IMR-90 (cell line): ENCODE measurements around the gene TUBGCP6. TPM values are rescaled to one million over a fixed set of nuclear protein-coding genes. Genes with fewer than 3 reads are reported as not detected.

Experiments used
- ATAC-seq: fragments of 200-7000 bp; cut with Tn5 transposase; 2 replicates; pipeline ENCODE4 v1.9.1; 2020; ENCODE audit warnings: low read depth, mild to moderate bottlenecking, moderate library complexity
- BruUV-seq: library from RNA; stranded (reverse); fragments of 400-500 nt; replicated peaks from 2 replicates; lab custom pipeline; 2021; lab: Mats Ljungman, UMichigan
- CTCF ChIA-PET: fragments of 300-600 bp; formaldehyde crosslinking; extraction: SDS; loops from one replicate; lab custom pipeline; 2021; ENCODE audit warnings: antibody characterized with exemption; lab: Yijun Ruan, JAX
- POLR2A ChIA-PET: fragments of 300-600 bp; sonication (Branson Sonifier 250); formaldehyde crosslinking; loops from one replicate; lab custom pipeline; 2022; ENCODE audit warnings: antibody characterized with exemption; ENCODE audit not compliant: unreplicated experiment; lab: Charles Lee
- DNase-seq: peaks from one replicate; pipeline ENCODE4 v3.0.0; 2013
- H2AFZ ChIP-seq: replicated peaks from 2 replicates; pipeline ENCODE3; 2013; ENCODE audit warnings: low read length, mild to moderate bottlenecking; ENCODE audit not compliant: poor library complexity
- H2AK5ac ChIP-seq: 2 replicates; pipeline ENCODE4 v1.6.1; 2013; ENCODE audit warnings: low read depth, low read length, inconsistent platforms
- H2AK9ac ChIP-seq: replicated peaks from 2 replicates; pipeline ENCODE3; 2013; ENCODE audit warnings: mild to moderate bottlenecking, low read depth, low read length, moderate library complexity; ENCODE audit not compliant: poor library complexity
- H2BK120ac ChIP-seq: 2 replicates; pipeline ENCODE4 v1.6.1; 2013; ENCODE audit warnings: low read depth, low read length, inconsistent platforms
- H2BK15ac ChIP-seq: 3 replicates; pipeline ENCODE4 v1.6.1; 2013; ENCODE audit warnings: low read depth, low read length, inconsistent platforms
- H2BK20ac ChIP-seq: 2 replicates; pipeline ENCODE4 v1.6.1; 2013; ENCODE audit warnings: low read depth, mild to moderate bottlenecking, inconsistent platforms, low read length, moderate library complexity
- H2BK5ac ChIP-seq: 2 replicates; pipeline ENCODE4 v1.6.1; 2013; ENCODE audit warnings: mild to moderate bottlenecking, low read depth, low read length, inconsistent platforms; ENCODE audit not compliant: poor library complexity, severe bottlenecking
- H3K14ac ChIP-seq: replicated peaks from 2 replicates; pipeline ENCODE4 v1.6.1; 2013; ENCODE audit warnings: low read depth, low read length, inconsistent platforms
- H3K18ac ChIP-seq: 2 replicates; pipeline ENCODE4 v1.6.1; 2013; ENCODE audit warnings: low read depth, low read length, control low read depth
- H3K23ac ChIP-seq: 2 replicates; pipeline ENCODE4 v1.6.1; 2013; ENCODE audit warnings: low read depth, low read length, inconsistent platforms
- H3K27ac ChIP-seq: 2 replicates; pipeline ENCODE4 v1.5.1; 2013; ENCODE audit warnings: mild to moderate bottlenecking, control low read depth, low read length; ENCODE audit not compliant: insufficient read depth
- H3K27me3 ChIP-seq: 2 replicates; pipeline ENCODE4 v1.6.1; 2013; ENCODE audit warnings: low read length; ENCODE audit not compliant: control insufficient read depth, insufficient read depth
- H3K36me3 ChIP-seq: 2 replicates; pipeline ENCODE4 v1.6.1; 2013; ENCODE audit warnings: low read length, mixed read lengths; ENCODE audit not compliant: control insufficient read depth, insufficient read depth
- H3K4ac ChIP-seq: 2 replicates; pipeline ENCODE4 v1.6.1; 2013; ENCODE audit warnings: low read depth, low read length, inconsistent platforms
- H3K4me1 ChIP-seq: 2 replicates; pipeline ENCODE4 v1.6.1; 2013; ENCODE audit warnings: low read length, mixed read lengths; ENCODE audit not compliant: control insufficient read depth, insufficient read depth
- H3K4me2 ChIP-seq: 2 replicates; pipeline ENCODE4 v1.6.1; 2013; ENCODE audit warnings: low read depth, mild to moderate bottlenecking, control low read depth, low read length, moderate library complexity
- H3K4me3 ChIP-seq: 2 replicates; pipeline ENCODE4 v1.5.1; 2013; ENCODE audit warnings: low read depth, mild to moderate bottlenecking, control low read depth, low read length, moderate library complexity; ENCODE audit not compliant: insufficient read depth
- H3K56ac ChIP-seq: 2 replicates; pipeline ENCODE4 v1.6.1; 2013; ENCODE audit warnings: low read length, inconsistent platforms; ENCODE audit not compliant: insufficient read depth; ENCODE audit errors: extremely low read depth
- H3K79me1 ChIP-seq, 2 experiments: 2 replicates each; pipeline ENCODE4 v1.6.1; 2013; ENCODE audit warnings: low read length in 2 of 2, inconsistent platforms in 1 of 2, low read depth in 1 of 2
- H3K9ac ChIP-seq: 2 replicates; pipeline ENCODE4 v1.6.1; 2013; ENCODE audit warnings: low read depth, low read length, control low read depth
- H3K9me1 ChIP-seq: 2 replicates; pipeline ENCODE4 v1.6.1; 2013; ENCODE audit warnings: low read length, inconsistent platforms; ENCODE audit not compliant: insufficient read depth
- H3K9me3 ChIP-seq: 2 replicates; pipeline ENCODE4 v1.6.1; 2013; ENCODE audit warnings: low read length; ENCODE audit not compliant: control insufficient read depth, insufficient read depth
- H4K20me1 ChIP-seq: 2 replicates; pipeline ENCODE4 v1.6.1; 2013; ENCODE audit warnings: low read length, inconsistent platforms; ENCODE audit not compliant: insufficient read depth
- H4K5ac ChIP-seq: 2 replicates; pipeline ENCODE4 v1.6.1; 2013; ENCODE audit warnings: mild to moderate bottlenecking, low read depth, low read length, control low read depth
- H4K8ac ChIP-seq, 2 experiments: 2 replicates each; pipeline ENCODE4 v1.6.1; 2013; ENCODE audit warnings: low read depth in 2 of 2, low read length in 2 of 2, control low read depth in 1 of 2, inconsistent platforms in 1 of 2
- H4K91ac ChIP-seq: 2 replicates; pipeline ENCODE4 v1.6.1; 2013; ENCODE audit warnings: low read depth, low read length, inconsistent platforms; ENCODE audit not compliant: insufficient read depth
- CEBPB ChIP-seq: IDR thresholded peaks from 2 replicates; pipeline ENCODE4 v1.6.1; 2012; ENCODE audit warnings: low read depth, low read length, improper control_type of control experiment
- CHD1 ChIP-seq: IDR thresholded peaks from 2 replicates; pipeline ENCODE4 v1.6.1; 2012; ENCODE audit warnings: low read depth, low read length, improper control_type of control experiment
- ELK1 ChIP-seq: fragments of 150-350 bp; IDR thresholded peaks from 2 replicates; pipeline ENCODE4 v1.6.1; 2016; ENCODE audit warnings: low read depth, mild to moderate bottlenecking, low read length, moderate library complexity, borderline replicate concordance
- MAFK ChIP-seq: IDR thresholded peaks from 2 replicates; pipeline ENCODE4 v1.6.1; 2012; ENCODE audit warnings: low read depth, low read length, improper control_type of control experiment
- MXI1 ChIP-seq: IDR thresholded peaks from 2 replicates; pipeline ENCODE4 v1.6.1; 2012; ENCODE audit warnings: low read depth, mild to moderate bottlenecking, low read length, moderate library complexity, borderline replicate concordance
- POLR2A ChIP-seq: IDR thresholded peaks from 2 replicates; pipeline ENCODE4 v1.6.1; 2012; ENCODE audit warnings: mild to moderate bottlenecking, low read depth, low read length
- RAD21 ChIP-seq: IDR thresholded peaks from 2 replicates; pipeline ENCODE4 v1.6.1; 2012; ENCODE audit warnings: low read length, improper control_type of control experiment
- RCOR1 ChIP-seq: IDR thresholded peaks from 2 replicates; pipeline ENCODE4 v1.6.1; 2012; ENCODE audit warnings: mild to moderate bottlenecking, low read length, improper control_type of control experiment; ENCODE audit not compliant: insufficient replicate concordance
- SMC3 ChIP-seq: fragments of 150-350 bp; IDR thresholded peaks from 2 replicates; pipeline ENCODE4 v1.6.1; 2016; ENCODE audit warnings: low read depth, mild to moderate bottlenecking, antibody characterized with exemption, low read length, moderate library complexity
- WGBS, 2 experiments: methylation state at CpG; one replicate each; pipeline versions ENCODE4 v1.1.5 to v1.1.7; 2013; ENCODE audit warnings: missing lambda C conversion rate in 2 of 2; ENCODE audit not compliant: insufficient read length in 1 of 2; ENCODE audit errors: extremely low coverage in 2 of 2; 5-methylcytosine and 5-hydroxymethylcytosine counted together
- dilution Hi-C: fragments of 300-500 bp; cut with HindIII; formaldehyde crosslinking; loops from one replicate; pipeline ENCODE4 v1.14.3; 2018; ENCODE audit warnings: low sequenced_read_pairs; ENCODE audit not compliant: unreplicated experiment
- in situ Hi-C: fragments of 300-500 bp; cut with MboI; formaldehyde crosslinking; loops from 3 replicates; pipeline ENCODE4 v1.14.3; 2019; ENCODE audit warnings: low sequenced_read_pairs, inconsistent platforms, mixed read lengths
- intact Hi-C: fragments of 100-400 bp; cut with micrococcal nuclease; formaldehyde crosslinking; loops from 2 replicates; pipeline ENCODE4 v1.10.0; 2022
- polyA plus RNA-seq, 3 experiments: library from polyadenylated mRNA; depleted of rRNA; stranded (reverse); fragments of >200 nt; gene quantifications; 2 replicates each; pipeline ENCODE4 v1.2.3, GENCODE V29; 2012; ENCODE audit warnings: low replicate concordance in 1 of 3
- total RNA-seq: library from RNA; depleted of rRNA; stranded (reverse); fragments of >200 nt; gene quantifications from 2 replicates; pipeline ENCODE4 v1.2.3, GENCODE V29; 2012
- TF ChIP-seq, protein P1 (sequence below): conservative IDR thresholded peaks from 2 replicates; pipeline ENCODE4 v1.5.1; 2012; ENCODE audit warnings: mild to moderate bottlenecking, low read depth, low read length, improper control_type of control experiment

TUBGCP6 gene
- total and polyA plus RNA-seq, 2 of the 4 experiments (the other 2 are of a cell fraction), result 10.8 to 28.6 TPM

- H3K4me1 ChIP-seq, result no peaks in the 10 kb centered on the region
- intact Hi-C loops, result no loop called here
- no peak overlapping the region for H2AFZ ChIP-seq
- no peak overlapping the region for H3K4ac ChIP-seq
- peaks cover 55% of the 10 kb centered on the region for H3K36me3 ChIP-seq
- no peak overlapping the region for H4K91ac ChIP-seq
- WGBS, 2 experiments, result 91% methylated on average over 10 of the region's 18 CpGs; no CpG with 5 or more reads in 1 of the 2 experiments
- H4K8ac ChIP-seq, result no peak overlapping the region
- ChIA-PET POLR2A (no interaction called here), CTCF (no interaction called here)
- H2AK9ac ChIP-seq, result no peak overlapping the region
- H3K4me3 ChIP-seq, result no peak overlapping the region
- H3K9me1 ChIP-seq, result peaks cover 3% of the 10 kb centered on the region; the same call in 1 of the 2 replicates
- no peak for DNase-seq
- H3K27me3 ChIP-seq, result no peaks in the 10 kb centered on the region
- H3K9ac ChIP-seq, result no peak overlapping the region
- in situ Hi-C loops, result no loop called here
- no peak overlapping the region for H2BK15ac ChIP-seq
- no peaks in the 10 kb centered on the region for H3K9me3 ChIP-seq
- dilution Hi-C loops, result no loop called here
- ATAC-seq, result no peak
- H3K18ac ChIP-seq, result no peak overlapping the region
- H4K20me1 ChIP-seq, result no peaks in the 10 kb centered on the region; the same call in 1 of the 2 replicates
- H2AK5ac ChIP-seq, result no peak overlapping the region
- H3K27ac ChIP-seq, result no peak overlapping the region
- BruUV-seq, result no TSS peak
- H2BK5ac ChIP-seq, result no peak overlapping the region
- H3K56ac ChIP-seq, result no peak overlapping the region
- H3K4me2 ChIP-seq, result no peak overlapping the region
- no peak overlapping the region for H3K23ac ChIP-seq
- H3K14ac ChIP-seq, result no peak overlapping the region
- TF ChIP-seq MAFK (no peak), RAD21 (no peak), MXI1 (no peak), ELK1 (no peak), POLR2A (no peak), CHD1 (no peak), RCOR1 (no peak), CEBPB (no peak), SMC3 (no peak)
- TF ChIP-seq, protein P1, sequence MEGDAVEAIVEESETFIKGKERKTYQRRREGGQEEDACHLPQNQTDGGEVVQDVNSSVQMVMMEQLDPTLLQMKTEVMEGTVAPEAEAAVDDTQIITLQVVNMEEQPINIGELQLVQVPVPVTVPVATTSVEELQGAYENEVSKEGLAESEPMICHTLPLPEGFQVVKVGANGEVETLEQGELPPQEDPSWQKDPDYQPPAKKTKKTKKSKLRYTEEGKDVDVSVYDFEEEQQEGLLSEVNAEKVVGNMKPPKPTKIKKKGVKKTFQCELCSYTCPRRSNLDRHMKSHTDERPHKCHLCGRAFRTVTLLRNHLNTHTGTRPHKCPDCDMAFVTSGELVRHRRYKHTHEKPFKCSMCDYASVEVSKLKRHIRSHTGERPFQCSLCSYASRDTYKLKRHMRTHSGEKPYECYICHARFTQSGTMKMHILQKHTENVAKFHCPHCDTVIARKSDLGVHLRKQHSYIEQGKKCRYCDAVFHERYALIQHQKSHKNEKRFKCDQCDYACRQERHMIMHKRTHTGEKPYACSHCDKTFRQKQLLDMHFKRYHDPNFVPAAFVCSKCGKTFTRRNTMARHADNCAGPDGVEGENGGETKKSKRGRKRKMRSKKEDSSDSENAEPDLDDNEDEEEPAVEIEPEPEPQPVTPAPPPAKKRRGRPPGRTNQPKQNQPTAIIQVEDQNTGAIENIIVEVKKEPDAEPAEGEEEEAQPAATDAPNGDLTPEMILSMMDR, result no peak
- no peak overlapping the region for H2BK20ac ChIP-seq
- H3K79me1 ChIP-seq, result peaks cover 0 to 18% of the 10 kb centered on the region in 2 experiments; a peak in 1 of 4 replicates
- no peak overlapping the region for H2BK120ac ChIP-seq
- H4K5ac ChIP-seq, result no peak overlapping the region
Observed at GRCh38 chr22:50226875-50227165, 18.0 kb downstream of the TUBGCP6 start.
